Endothelial cell of umbilical vein (primary cell): Measurements from ENCODE around the gene METRNL.
A peak's percentile ranks its signal among the peaks of the same experiment; 100 is the strongest.

Source experiments
- CTCF ChIP-seq, 2 donors: IDR thresholded peaks; 1 replicate in 1 of 2; 2 replicates in 1 of 2; pipeline ENCODE4 v1.5.1; 2011; ENCODE audit warnings: low read length in 2 of 2, mild to moderate bottlenecking in 2 of 2, moderate library complexity in 2 of 2, control low read depth in 1 of 2, inconsistent platforms in 1 of 2, low read depth in 1 of 2; ENCODE audit not compliant: insufficient read depth in 1 of 2; ENCODE audit errors: extremely low read depth in 1 of 2
- EZH2 ChIP-seq: IDR thresholded peaks from 2 replicates; pipeline ENCODE4 v1.6.1; 2012; ENCODE audit warnings: borderline replicate concordance, low read depth, mild to moderate bottlenecking, moderate library complexity, low read length, inconsistent platforms; ENCODE audit not compliant: severe bottlenecking
- FOS ChIP-seq: IDR thresholded peaks from 2 replicates; pipeline ENCODE4 v1.6.1; 2011; ENCODE audit warnings: mild to moderate bottlenecking, low read length, moderate library complexity, borderline replicate concordance; ENCODE audit not compliant: insufficient read depth
- JUN ChIP-seq: IDR thresholded peaks from 2 replicates; pipeline ENCODE4 v1.6.1; 2011; ENCODE audit warnings: borderline replicate concordance, low read depth; ENCODE audit not compliant: insufficient read length, insufficient read depth
- MAX ChIP-seq: IDR thresholded peaks from 2 replicates; pipeline ENCODE4 v1.6.1; 2011; ENCODE audit not compliant: insufficient read depth, insufficient read length
- MYC ChIP-seq: IDR thresholded peaks from one replicate; pipeline ENCODE4 v1.6.1; 2011; ENCODE audit warnings: mild to moderate bottlenecking, low read depth, low read length
- POLR2A ChIP-seq: IDR thresholded peaks from 2 replicates; pipeline ENCODE4 v1.6.1; 2012; ENCODE audit warnings: low read depth, mild to moderate bottlenecking, control low read depth, low read length
- POLR2AphosphoS5 ChIP-seq: IDR thresholded peaks from 2 replicates; pipeline ENCODE4 v1.6.1; 2012; ENCODE audit warnings: low read depth, mild to moderate bottlenecking, control low read depth, low read length, moderate library complexity; ENCODE audit not compliant: insufficient read depth

- TF ChIP-seq CTCF (IDR thresholded peaks at IDR 0.05; ENCODE audit: extremely low read depth in 1 of 2, insufficient read depth in 1 of 2, low read depth in 1 of 2, low read length in 2 of 2) (peak; percentile 6 to 34), EZH2 (no peak), POLR2A (no peak), POLR2AphosphoS5 (peak; percentile 43), MYC (no peak), MAX (no peak), JUN (no peak), FOS (no peak)
Measured at GRCh38 chr17:83104577-83105505, 25.4 kb downstream of the METRNL start.
